Neuron (in vitro differentiated cells): Measurements from ENCODE around the gene SLC6A3.

Source experiments
- H2AFZ ChIP-seq: one replicate; pipeline ENCODE4 v1.6.1; 2013; ENCODE audit warnings: low read depth, mild to moderate bottlenecking, inconsistent platforms, low read length, moderate library complexity
- H3K27me3 ChIP-seq: one replicate; pipeline ENCODE4 v1.6.1; 2013; ENCODE audit warnings: low read length; ENCODE audit not compliant: insufficient read depth
- H3K36me3 ChIP-seq: one replicate; pipeline ENCODE4 v1.6.1; 2013; ENCODE audit warnings: low read length; ENCODE audit not compliant: insufficient read depth
- H3K4me1 ChIP-seq: one replicate; pipeline ENCODE4 v1.6.1; 2013; ENCODE audit warnings: low read length; ENCODE audit not compliant: insufficient read depth
- H3K4me3 ChIP-seq: 2 replicates; pipeline ENCODE4 v1.5.1; 2013; ENCODE audit warnings: mild to moderate bottlenecking, low read length, moderate library complexity
- H3K9me3 ChIP-seq: one replicate; pipeline ENCODE4 v1.6.1; 2013; ENCODE audit warnings: low read length

The SLC6A3 gene

DNA sequence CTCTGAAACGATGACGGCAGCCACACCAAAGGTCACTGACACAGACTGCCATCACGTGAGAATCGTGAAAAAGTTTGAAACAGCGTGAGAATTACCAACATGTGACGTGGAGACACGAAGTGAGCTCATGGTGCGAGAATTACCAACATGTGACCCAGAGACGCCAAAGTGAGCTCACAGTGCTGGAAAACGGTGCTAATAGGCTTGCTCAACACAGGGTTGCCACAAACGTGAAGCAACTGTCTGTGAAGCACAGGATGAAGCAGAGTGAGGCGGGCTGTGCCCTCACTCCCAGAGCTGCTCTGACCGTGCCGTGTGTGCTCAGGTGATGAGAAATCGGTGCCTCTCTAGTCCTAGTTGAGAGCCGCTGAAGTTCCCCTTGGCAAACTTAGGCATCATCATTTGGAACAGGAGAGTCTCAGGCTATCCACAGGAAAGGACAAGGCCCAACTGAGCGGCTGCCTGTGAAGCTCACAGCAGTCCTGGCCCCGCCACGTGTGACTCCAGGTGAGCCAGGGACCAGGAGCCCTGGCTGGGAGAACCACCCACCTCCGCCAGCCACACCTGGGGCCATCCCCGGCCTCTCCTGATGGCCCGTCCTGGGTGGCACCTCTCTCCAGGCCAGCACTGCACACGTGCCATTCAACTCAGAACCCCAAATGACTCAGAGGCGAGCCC, 29.8 kb upstream of the SLC6A3 start:
- H3K36me3 ChIP-seq: peaks cover 38% of the 10 kb centered on the region
- H3K4me3 ChIP-seq: no peak overlapping the region
- H2AFZ ChIP-seq: no peak overlapping the region
- no peaks in the 10 kb centered on the region for H3K27me3 ChIP-seq
- peaks cover 4% of the 10 kb centered on the region for H3K4me1 ChIP-seq
- no peaks in the 10 kb centered on the region for H3K9me3 ChIP-seq

- Histone ChIP-seq H3K9me3 (no peaks in the 10 kb centered on the region), H3K4me1 (peaks cover 9% of the 10 kb centered on the region), H2AFZ (no peak overlapping the region), H3K27me3 (no peaks in the 10 kb centered on the region), H3K36me3 (peaks cover 37% of the 10 kb centered on the region), H3K4me3 (no peak overlapping the region)
These were observed 29.1 kb upstream of the SLC6A3 start for GRCh38 chr5:1474183-1474839.

GRCh38 chr5:1473746-1474145, 28.5 kb upstream of the SLC6A3 start:
- peaks cover 34% of the 10 kb centered on the region for H3K36me3 ChIP-seq

DNA sequence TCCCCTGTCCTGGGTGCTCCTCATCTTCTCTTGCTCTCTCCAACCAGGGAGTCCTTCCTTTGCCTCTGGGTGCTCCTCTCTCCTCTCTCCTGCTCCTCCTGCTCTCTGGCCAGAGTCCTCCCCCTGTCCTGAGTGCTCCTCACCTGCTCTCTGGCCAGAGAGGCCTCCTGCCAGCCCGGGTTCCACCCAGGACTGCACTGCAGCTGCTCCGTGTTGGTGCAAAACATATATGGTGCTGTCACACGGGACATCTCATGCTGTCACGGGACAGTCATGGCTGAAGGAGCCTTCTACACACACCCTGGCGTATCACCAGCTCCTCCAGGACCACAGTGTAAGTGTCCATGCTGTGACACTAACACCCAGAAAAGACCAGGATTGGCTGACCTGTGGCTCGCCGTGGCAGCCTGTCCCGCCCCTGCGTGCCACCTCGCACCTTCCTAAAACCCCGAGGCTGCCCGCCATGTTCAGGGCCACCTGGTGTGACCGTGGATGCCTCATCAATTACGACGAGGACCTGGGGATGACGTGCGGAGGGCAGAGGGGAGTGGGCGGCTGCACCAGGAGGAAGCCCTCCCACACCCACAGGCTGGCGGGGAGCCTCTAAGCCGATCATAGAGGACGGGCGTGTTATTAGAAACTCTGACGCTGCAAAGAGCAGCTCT, 27.9 kb upstream of the SLC6A3 start:
- H3K36me3 ChIP-seq: peaks cover 34% of the 10 kb centered on the region
- no peaks in the 10 kb centered on the region for H3K9me3 ChIP-seq
- no peak overlapping the region for H2AFZ ChIP-seq
- no peak overlapping the region for H3K4me3 ChIP-seq
- no peaks in the 10 kb centered on the region for H3K27me3 ChIP-seq
- H3K4me1 ChIP-seq: peaks cover 9% of the 10 kb centered on the region

More at GRCh38 chr5:1473746-1474145, 28.5 kb upstream of the SLC6A3 start:
- H3K9me3 ChIP-seq: no peaks in the 10 kb centered on the region
- H2AFZ ChIP-seq: no peak overlapping the region
- no peaks in the 10 kb centered on the region for H3K27me3 ChIP-seq
- H3K4me1 ChIP-seq: peaks cover 9% of the 10 kb centered on the region
- H3K4me3 ChIP-seq: no peak overlapping the region

DNA sequence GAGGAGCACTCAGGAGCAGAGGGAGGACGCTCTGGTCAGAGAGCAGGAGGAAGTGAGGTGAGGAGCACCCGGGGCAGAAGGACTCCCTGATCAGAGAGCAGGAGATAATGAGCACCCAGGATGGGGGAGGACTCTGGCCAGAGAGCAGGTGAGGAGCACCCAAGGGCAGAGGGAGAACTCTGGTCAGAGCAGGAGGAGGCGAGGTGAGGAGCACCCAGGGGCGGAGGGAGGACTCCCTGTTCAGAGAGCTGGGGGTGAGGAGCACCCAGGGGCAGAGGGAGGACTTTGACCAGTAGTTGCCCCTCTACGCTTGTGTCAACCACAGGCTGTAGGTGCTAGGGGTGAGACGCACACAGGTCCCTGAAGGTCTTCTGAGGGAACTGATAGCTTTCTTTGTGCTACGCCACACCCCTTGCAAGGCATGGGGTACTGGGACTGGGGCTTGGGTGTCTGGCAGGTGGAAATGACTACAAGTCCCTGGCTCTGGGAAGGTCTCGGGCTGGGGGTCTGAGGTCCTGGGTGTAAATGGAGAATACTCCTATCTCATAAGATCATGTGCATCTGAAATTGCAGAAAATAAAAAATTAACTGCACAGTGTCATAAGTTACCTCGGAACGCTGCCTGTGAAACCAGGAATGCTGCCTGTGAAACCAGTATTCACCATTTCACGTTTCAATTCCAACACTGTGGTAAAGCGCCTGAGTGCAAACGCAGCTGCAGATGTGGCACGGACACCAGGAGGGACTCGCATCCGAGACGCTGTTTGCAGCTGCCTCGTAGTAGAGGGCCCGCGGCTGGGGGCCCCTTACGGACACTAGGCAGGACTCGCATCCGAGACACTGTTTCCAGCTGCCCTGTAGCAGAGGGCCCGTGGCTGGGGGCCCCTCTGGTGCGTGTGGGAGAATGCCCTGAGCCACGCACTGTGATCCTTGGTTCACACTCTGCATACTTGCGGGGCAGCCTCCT, 27.0 kb upstream of the SLC6A3 start:
- H3K9me3 ChIP-seq: no peaks in the 10 kb centered on the region
- H3K4me1 ChIP-seq: peaks cover 9% of the 10 kb centered on the region
- no peak overlapping the region for H3K4me3 ChIP-seq
- peaks cover 31% of the 10 kb centered on the region for H3K36me3 ChIP-seq
- no peak overlapping the region for H2AFZ ChIP-seq
- H3K27me3 ChIP-seq: no peaks in the 10 kb centered on the region

- H3K27me3 ChIP-seq: no peaks in the 10 kb centered on the region
- H3K4me3 ChIP-seq: no peak overlapping the region
- H3K36me3 ChIP-seq: peaks cover 26% of the 10 kb centered on the region
- no peaks in the 10 kb centered on the region for H3K9me3 ChIP-seq
- H3K4me1 ChIP-seq: peaks cover 9% of the 10 kb centered on the region
- H2AFZ ChIP-seq: no peak overlapping the region
These were observed 26.1 kb upstream of the SLC6A3 start for GRCh38 chr5:1471240-1471853.

DNA sequence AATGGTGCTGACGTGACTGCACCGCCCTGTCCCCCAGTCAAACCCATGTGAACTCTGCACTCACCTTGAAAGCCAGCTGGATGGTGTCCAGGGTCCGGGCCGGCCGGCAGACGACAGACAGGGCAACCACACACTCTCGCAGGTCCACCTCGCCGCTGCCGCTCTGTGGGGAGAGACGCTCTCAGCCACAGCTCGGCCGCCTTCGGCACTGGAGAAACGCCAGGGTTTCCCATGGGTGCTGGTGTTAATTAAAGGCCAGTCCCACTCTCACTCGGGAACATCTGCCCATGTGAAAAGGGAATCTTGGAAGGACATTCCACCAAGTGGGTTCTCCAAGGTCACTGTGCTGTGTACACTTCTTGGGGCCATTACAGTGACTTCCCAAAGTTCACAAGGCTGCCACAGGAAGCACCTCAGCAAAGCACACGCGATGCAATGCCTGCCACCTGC, 25.5 kb upstream of the SLC6A3 start:
- Histone ChIP-seq H3K36me3 (peaks cover 25% of the 10 kb centered on the region), H3K4me1 (peaks cover 9% of the 10 kb centered on the region), H3K27me3 (no peaks in the 10 kb centered on the region), H2AFZ (no peak overlapping the region), H3K4me3 (no peak overlapping the region), H3K9me3 (no peaks in the 10 kb centered on the region)

- no peaks in the 10 kb centered on the region for H3K27me3 ChIP-seq
- no peak overlapping the region for H2AFZ ChIP-seq
- H3K9me3 ChIP-seq: no peaks in the 10 kb centered on the region
- H3K4me1 ChIP-seq: peaks cover 9% of the 10 kb centered on the region
- H3K36me3 ChIP-seq: peaks cover 28% of the 10 kb centered on the region
- H3K4me3 ChIP-seq: no peak overlapping the region
These were observed 23.6 kb upstream of the SLC6A3 start for GRCh38 chr5:1468629-1469527.

GRCh38 chr5:1468247-1468612, 23.0 kb upstream of the SLC6A3 start:
- Histone ChIP-seq H3K27me3 (no peaks in the 10 kb centered on the region), H3K36me3 (peaks cover 26% of the 10 kb centered on the region), H3K4me3 (no peak overlapping the region), H2AFZ (no peak overlapping the region), H3K9me3 (no peaks in the 10 kb centered on the region), H3K4me1 (peaks cover 9% of the 10 kb centered on the region)

DNA sequence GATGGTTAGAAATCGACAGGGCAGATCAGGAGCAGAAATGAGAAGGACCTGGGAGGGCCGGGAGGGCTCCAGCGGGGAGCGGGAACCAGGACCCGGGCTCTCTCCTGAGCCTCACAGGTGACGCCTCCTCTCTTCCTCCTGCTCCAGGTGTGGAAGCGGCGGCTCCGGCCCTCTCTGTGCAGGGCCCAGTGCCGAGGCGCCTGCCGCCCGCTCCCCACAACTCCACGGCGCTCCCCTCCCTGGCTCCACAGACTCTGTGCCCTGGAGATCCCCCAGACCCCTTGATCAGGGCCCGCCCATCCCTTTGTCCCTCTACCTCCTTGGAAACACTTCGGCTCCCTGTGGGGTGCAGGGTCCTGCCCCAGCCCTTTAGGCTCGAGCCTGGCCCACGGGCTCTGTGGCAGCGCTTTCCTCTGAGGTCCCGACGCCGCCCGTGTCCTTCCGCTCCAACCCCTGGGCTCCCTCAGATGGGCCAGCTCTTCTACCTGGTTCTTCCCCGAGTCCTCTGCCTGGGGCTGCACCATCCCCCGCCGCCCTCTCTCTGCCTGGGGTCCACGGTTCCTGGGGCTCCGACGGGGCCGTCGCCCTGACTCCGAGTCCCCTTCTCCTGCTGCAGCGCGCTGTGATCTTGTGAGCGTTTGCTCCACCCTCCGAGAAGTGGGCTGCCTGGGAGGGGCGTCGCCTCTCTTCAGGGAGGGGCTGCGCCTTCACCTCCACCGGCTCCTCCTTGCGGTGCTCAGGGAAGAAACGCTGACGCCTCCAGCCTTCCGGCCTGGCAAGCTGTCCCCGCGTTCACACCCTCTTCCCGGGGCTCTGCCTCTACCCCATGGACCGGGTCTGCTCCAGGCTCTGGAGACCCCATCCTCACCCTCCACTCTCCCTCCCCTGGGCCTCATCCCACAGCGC, 22.4 kb upstream of the SLC6A3 start:
- Histone ChIP-seq H3K4me3 (no peak overlapping the region), H3K9me3 (no peaks in the 10 kb centered on the region), H2AFZ (no peak overlapping the region), H3K4me1 (peaks cover 14% of the 10 kb centered on the region), H3K36me3 (peaks cover 26% of the 10 kb centered on the region), H3K27me3 (no peaks in the 10 kb centered on the region)

- H3K27me3 ChIP-seq: no peaks in the 10 kb centered on the region
- H3K4me1 ChIP-seq: peaks cover 19% of the 10 kb centered on the region
- peaks cover 33% of the 10 kb centered on the region for H3K36me3 ChIP-seq
- no peak overlapping the region for H3K4me3 ChIP-seq
- H2AFZ ChIP-seq: no peak overlapping the region
- no peaks in the 10 kb centered on the region for H3K9me3 ChIP-seq
These were observed 21.5 kb upstream of the SLC6A3 start for GRCh38 chr5:1466631-1467265.
